GM21423 (cell line): Measurements from ENCODE around the gene SH3BP1.

Experiments used
- ATAC-seq: cut with Tn5 transposase; IDR thresholded peaks from one replicate; pipeline ENCODE4 v1.9.1; 2021; ENCODE audit warnings: mild to moderate bottlenecking, moderate library complexity; ENCODE audit not compliant: unreplicated experiment

The SH3BP1 gene

DNA sequence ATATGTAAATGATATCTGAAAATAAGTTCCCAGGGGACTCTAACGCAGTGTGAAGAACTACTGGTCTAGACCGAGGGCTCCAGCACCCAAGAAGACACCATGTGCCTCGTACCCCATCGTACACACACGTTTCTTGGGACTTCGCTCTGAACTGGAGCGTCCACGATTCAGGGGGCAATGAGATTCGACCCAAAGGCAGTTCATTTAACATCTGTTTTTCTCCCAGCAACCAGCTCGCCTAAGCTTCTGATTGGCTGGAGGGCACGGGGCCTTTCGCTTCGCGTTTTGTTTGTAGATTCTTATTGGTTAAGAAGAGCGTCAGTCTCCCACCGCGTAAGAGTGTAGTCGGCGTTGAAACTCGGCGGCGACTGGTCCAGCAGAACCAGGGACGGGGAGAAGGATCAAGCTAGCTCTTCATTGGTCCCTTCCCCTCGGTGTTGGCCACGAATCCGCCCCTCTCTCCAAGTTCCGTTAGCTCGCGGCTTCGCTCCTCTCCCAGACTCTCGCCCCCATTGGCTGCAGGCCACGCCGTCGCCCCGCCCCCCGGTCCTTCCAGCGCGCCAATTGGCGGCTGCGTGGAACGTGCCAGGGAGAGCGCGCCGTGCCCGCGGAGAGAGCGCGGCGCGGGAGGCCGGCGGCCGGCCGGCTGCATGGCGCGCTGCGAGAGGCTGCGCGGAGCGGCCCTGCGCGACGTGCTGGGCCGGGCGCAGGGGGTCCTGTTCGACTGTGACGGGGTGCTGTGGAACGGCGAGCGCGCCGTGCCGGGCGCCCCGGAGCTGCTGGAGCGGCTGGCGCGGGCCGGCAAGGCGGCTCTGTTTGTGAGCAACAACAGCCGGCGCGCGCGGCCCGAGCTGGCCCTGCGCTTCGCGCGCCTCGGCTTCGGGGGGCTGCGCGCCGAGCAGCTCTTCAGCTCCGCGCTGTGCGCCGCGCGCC is 18.9 kb downstream of the SH3BP1 start, which contains the start of gene PDXP:
PDXP (plus strand) TSS at position 591 of the 933 bp plus-strand sequence; CDS start at position 651, 60 bp downstream.
- peak; percentile 83 for ATAC-seq

DNA sequence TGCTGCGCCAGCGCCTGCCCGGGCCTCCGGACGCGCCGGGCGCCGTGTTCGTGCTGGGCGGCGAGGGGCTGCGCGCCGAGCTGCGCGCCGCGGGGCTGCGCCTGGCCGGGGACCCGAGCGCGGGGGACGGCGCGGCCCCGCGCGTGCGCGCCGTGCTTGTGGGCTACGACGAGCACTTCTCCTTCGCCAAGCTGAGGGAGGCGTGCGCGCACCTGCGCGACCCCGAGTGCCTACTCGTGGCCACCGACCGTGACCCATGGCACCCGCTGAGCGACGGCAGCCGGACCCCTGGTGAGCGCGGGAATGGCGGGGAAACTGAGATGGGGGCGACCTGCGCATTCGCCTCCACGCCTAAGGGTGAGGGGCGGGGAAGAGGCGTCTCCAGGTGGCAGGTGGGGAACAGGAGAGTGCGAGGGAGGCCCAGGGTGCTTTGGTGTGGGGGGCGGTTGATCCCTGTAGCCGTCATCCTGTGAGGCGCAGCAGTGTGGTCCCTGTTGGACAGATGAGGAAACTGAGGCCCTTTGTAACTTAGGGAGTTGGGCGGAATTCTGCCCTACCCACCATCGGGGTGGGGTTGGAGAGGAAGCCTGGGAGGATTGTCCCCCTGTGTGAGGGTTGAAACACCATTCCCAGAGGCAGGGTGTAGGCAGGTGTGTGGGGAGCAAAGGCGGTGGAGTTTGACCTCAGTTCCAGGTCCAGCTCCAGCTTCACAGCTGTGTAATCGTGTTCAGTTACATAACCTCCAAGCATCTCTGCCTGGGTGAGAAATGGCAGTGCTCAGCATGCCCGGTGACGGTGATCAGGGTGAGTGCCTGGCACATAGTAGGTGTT is 19.8 kb downstream of the SH3BP1 start:
- ATAC-seq = peak; percentile 1

DNA sequence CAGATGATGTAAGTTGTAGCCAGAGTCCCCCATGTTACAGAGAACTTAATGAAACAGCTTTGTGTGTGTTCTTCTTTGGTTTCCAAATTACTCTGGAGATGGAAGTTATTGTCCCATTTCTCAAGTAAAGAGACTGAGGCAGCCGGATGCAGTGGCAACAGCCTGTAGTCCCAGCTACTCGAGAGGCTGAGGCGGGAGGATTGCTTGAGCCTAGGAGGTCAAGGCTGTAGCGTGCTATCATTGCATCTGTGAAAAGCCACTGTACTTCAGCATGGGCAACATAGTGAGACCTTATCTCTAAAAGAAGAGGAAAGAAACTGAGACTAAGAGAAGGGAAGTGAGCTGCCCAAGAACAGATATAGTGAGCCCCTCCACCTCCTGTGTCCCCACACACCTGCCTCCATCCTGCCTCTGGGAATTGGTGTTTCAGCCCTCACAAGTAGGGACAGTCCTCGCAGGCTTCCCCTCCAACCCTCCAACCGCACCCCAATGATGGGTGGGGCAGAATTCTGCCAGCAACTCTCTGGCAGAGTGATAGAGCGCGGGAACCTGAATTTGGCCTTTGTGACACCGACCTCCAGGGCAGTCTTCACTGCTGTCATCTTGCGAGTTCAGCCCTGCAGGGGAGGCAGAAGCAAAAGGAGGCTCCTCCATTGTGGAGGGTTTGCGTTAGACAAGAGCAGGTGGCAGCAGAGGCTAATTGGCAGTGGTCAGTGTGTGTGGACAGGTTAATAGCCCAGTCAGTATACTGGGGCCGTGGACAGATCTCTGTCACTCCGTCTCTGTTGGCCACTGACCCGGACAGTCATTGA is 20.6 kb downstream of the SH3BP1 start:
- no peak for ATAC-seq

DNA sequence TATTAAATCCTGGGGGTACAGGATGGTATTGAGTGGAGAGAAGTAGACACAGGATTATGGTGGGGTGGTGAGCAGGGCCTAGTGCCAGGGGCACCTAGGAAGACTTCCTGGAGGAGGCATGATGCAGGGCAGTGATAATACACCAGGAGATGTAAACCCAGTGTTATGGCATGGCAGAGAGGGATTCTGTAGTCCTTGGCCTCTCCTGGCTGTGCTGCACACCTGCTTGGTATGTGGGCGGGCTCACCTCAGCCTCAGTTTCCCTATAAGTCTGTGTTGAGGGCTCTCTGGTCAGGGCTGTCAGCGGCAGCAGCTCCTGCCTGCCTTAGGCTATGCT is 21.2 kb downstream of the SH3BP1 start:
- no peak for ATAC-seq

DNA sequence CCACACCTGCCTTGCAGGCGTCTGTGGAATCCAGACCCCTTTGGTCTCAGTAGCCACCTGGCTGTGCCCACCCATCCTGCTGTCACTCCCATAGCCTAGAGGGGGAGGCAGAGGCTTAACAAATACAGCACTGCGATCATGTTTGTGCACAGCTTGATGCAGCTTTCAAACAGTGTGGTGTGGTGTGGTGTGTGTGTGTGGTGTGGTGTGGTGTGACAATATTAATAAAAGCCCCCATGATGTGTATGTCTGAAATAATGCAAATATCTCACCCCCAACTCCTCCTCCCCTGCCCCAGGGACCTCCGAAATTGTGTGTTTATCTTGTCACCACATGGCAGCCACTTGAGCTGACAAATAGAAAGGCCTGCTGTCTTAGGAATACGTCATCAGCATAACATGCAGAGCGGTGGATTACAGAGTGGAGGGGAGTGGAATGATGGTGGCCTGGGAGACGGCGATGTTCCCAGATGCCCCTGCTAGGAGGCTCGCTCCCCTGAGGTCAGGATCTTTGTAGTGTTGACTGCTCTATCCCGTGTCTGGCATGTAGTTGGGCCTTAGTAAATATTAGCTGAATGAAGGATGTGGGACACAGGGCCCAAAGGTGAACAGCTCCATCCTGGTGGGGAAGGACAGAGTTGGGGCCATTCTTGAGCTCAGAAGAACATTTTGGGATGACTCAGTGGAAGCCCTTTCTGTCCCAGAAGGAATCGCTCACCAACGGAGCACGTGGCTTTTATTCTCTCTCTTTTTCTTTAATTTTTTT is 21.9 kb downstream of the SH3BP1 start:
- no peak for ATAC-seq

DNA sequence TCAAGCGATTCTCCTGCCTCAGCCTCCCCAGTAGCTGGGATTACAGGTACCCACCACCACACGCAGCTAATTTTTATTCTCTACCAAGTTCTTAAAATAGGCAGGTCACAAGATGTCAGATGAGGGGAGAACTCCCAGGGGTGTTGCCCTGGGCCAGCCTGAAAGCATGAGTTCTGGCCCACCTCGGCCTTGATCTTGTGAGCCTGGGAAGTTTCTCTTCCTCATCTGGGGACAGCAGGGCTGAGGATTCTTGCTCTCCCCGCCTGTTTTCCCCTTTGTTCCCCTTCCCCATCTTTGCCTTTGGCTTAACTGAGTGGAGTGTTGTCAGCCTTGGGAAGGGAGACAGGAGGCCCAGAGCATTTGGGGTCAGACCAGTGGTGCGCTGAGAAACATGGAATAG is 22.6 kb downstream of the SH3BP1 start:
- no peak for ATAC-seq

DNA sequence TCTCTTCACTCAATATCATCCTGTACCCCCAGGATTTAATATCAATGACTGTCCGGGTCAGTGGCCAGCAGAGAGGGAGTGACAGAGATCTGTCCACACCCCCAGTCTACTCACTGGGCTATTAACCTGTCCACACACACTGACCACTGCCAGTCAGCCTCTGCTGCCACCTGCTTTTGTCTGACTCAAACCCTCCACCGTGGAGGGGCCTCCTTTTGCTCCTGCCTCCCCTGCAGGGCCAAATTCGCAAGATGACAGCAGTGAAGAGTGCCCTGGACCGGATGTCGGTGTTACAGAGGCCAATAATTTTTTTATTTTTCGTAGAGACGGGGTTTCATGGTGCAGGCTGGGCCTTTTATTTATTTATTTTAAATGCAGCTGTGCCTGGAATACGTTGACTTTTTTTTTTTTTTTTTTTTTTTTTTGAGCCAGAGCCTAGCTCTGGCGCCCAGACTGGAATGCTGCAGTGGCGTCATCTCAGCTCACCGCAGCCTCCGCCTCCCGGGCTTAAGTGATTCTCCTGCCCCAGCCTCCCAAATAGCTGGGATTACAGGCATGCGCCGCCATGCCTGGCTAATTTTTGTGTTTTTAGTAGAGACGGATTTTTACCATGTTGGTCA is 24.2 kb downstream of the SH3BP1 start:
- no peak for ATAC-seq

DNA sequence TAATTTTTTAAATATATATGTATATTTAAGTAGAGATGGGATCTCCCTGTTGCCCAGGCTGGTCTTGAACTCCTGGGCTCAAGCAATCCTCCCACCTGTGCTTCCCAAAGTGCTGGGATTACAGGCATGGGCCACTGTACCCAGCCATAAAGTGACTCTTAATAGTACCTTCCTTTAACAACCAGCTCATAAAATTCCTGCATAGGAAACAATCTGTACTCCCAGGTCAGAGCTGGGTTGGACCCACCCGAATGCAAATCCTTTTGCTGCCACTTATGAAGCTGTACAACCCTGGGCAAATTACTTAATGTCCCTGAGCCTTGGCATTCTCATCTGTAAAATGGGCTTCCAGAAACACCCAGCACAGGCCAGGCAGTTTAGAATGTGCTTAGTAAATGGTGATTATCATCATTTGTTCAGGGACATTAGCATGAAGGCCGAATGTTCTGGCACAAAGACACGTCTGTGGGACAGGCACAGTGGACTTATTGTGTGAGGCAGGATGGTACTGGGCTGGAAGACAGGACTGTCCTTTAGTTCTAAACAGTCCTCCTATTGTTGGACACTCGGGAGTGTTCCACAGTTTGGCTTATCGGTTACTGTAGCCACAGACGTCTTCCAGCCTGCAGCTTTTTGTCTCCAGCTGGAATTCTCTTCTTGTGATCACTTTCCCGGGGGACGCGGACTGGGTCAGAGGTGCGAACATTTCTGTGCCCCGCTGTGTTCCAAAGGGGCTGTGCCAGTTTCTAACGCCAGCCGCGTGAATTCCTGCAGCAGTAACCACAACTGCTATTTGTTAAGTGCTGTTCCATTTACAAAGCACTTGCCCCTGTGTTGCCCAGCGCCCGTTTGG is 25.0 kb downstream of the SH3BP1 start:
- no peak for ATAC-seq

DNA sequence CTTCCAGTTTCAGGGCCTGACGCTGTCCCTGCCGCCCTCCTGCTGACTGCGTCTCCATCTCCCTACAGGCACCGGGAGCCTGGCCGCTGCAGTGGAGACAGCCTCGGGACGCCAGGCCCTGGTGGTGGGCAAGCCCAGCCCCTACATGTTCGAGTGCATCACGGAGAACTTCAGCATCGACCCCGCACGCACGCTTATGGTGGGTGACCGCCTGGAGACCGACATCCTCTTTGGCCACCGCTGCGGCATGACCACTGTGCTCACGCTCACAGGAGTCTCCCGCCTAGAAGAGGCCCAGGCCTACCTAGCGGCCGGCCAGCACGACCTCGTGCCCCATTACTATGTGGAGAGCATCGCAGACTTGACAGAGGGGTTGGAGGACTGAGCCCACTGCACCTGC is 26.0 kb downstream of the SH3BP1 start:
- ATAC-seq = no peak

DNA sequence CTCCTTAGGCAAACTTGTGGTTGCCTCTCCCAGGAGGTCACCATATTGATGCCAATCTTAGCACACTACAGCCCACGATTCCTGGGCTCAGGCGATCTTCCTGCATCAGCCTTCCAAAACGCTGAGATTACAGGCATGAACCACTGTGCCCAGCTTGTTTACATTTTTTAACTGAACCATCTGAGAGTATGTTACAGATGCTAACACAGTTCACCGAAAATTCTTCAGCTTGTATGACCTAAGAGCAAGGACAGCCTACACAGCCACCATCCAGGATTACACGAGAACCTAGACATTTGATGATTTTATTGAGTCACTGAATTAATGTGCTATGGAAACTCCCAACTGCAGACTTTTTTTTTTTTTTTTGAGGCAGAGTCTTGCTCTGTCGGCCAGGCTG is 30.1 kb downstream of the SH3BP1 start:
- ATAC-seq = no peak

DNA sequence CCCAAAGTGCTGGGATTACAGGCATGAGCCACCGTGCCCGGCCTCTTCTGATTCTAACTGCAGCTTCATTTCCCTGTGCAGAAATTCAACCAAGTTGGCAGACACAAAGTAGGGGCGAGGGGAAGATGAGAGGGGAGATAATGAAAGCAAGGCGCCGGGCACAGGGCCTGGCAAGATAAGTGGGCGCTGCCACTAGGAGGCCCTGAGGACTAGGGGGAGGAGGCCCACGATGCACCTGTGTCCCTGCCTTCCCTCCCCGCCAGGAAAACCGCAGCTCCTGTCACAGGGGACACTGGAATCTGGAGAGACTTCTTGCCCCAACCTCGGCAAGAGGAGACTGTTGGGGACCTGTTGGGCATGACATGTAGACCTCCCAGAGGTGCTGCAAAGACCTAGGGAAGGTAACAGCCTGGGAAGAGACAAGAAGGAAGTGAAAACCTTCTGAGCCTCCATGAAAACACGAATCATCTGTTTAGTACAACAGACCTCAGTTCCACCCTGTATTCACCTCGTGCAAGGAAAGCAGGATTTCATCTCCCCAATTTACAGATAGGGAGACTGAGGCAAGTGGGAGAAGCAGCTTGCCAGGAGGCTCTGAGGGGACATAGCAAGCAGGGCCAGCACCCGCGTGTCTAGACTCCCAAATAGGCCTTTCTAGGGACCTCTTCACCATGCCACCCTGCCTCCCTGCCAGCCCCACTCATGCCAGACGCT is 32.9 kb downstream of the SH3BP1 start:
- no peak for ATAC-seq

DNA sequence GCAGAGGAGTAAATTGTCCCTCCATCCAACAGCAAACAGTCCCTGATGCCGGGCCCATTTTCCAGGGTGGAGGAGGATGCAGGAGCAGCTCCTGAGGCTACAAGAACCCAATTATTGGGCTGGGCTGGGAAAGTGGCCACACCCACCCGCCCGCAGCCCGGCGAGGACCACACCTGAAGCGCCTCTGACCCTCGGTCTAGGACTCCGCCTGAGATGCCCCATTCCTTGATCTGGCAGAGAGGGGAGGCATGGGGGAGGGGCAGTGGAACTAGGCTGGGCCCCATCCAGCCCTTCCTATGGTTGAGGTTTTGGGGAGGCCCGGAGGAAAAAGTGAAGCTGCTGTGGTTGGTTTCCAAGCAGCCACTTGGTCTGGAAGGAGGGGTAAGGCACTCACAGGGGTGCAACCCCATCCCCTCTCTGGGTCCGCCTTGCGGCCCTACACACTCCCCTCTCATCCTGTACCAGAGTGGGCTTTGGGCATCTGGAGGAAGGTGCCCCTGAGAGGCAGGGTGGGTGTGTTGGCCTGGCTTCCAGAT is 33.5 kb downstream of the SH3BP1 start:
- ATAC-seq = no peak

DNA sequence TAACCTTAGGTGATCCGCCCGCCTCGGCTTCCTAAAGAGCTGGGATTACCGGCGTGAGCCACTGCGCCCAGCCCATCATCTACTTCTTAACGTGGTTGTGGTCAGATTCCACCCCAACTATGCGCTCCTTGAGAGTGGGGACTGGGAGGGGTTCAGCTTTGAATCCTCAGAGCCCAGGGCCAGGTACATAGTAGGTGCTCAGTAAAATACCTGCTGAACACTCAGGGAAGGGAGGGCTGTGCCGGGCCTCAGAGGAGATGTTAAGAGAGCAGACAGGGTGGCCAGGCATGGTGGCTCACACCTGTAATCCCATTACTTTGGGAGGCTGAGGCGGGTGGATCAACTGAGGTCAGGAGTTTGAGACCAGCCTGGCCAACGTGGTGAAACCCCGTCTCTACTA is 34.8 kb downstream of the SH3BP1 start:
- no peak for ATAC-seq

DNA sequence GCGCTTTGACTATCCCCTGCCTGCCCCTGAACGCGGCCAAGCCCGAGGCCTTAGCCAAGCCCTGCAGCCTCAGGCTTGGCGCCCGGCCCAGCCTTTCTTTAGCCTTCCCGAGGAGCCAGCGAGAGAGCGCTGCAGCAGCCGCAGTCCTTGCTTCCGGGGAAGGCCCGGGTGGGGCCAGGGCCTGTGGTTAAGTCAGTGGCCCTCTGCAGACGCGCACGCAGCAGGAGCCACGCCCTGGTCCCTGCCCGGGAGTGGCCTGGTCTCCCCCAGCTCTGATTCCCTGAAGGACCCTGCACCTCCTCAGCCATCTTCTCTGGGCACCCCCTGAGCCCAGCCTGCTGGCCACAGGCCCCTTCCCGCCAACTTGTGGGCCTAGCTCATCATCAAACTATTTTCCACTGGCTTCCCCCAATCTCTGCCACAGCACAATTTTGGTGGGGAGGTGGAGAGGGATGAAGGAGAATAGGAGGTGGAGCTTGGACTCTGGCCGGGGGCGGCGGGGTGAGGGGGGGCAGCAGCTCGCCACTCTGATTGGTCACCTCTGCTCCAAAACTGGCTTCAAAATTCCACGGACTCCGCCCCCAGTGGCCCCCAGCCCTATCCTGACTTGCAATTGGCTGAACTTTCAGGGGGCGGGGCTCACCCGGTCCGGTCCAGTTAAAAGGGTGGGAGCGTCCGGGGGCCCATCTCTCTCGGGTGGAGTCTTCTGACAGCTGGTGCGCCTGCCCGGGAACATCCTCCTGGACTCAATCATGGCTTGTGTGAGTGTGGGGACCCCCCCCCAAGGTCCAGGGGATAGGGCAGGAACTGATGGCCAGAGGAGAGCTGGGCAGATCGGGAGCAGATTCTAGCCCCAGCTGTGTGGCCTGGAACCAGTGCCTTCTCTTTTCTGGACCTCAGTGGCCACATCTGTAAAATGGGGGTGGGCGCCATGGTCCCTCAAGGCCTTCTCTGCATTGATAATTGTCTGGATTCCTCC is 35.8 kb downstream of the SH3BP1 start, which contains the start of gene LGALS1:
LGALS1 (plus strand) TSS at position 686 of the 979 bp plus-strand sequence; CDS start at position 753, 67 bp downstream.
- ATAC-seq = peak; percentile 38

DNA sequence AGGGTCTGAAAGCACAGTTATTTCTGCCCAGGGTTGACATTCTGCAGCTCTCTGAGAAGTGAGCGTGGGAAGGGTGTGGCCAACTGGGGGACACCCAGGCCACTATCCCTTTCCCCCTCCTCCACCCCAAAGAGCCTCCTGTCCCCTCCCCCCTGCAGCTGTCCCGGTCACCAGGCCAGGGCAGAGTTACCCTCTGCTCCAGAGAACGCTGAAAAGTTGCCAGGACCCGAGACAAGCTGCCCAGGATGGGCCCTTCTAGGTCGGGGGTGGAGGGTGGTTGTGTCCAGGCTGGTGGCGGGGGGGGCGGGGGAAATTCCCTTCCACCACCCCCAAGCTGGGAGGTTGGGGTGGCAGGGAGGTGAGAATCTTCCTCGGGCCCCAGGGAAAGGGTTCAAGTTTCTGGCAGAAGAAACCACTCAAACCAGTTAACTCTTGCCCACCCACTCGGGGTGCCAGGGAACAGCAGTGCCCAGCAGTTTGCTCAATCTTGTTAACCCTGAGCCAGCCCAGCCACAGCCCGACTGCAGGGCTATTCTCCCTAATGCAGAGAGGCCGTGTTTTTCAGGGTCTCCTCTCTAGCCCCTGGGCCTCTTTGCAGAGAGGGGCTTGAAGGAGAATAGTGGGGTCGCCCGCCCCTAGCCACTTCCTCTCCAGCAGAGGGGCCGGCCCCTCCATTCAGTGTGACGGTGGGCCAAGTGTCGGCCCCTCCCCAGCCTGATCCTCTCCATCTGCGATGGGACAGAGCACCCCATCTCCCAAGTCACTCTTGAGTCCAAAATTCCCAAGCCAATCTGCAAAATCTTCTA is 36.7 kb downstream of the SH3BP1 start:
- no peak for ATAC-seq
